GM18868 (cell line): ENCODE measurements around the gene SUPT20HL1.
"Not testable (repeated sequence)": the region's sequence is repeated elsewhere in the genome, so short reads cannot be mapped to it uniquely, and the experiment has no call there.

Experiments
- ATAC-seq: cut with Tn5 transposase; IDR thresholded peaks from one replicate; pipeline ENCODE4 v1.9.1; 2021; ENCODE audit warnings: mild to moderate bottlenecking, moderate library complexity; ENCODE audit not compliant: unreplicated experiment

The SUPT20HL1 gene

GRCh38 chrX:24360272-24360671 is at the start of gene SUPT20HL1:
Gene SUPT20HL1, plus strand, starts transcription at chrX:24360639. Its CDS starts 2,122 bp downstream, at chrX:24362761.
- ATAC-seq = no peak

GRCh38 chrX:24310916-24311315 is 49.5 kb upstream of the SUPT20HL1 start:
- not testable (repeated sequence) for ATAC-seq

- ATAC-seq = not testable (repeated sequence)
Measured at GRCh38 chrX:24311507-24312248, 48.8 kb upstream of the SUPT20HL1 start.

- not testable (repeated sequence) for ATAC-seq
Measured at GRCh38 chrX:24312249-24312607, 48.2 kb upstream of the SUPT20HL1 start.

DNA sequence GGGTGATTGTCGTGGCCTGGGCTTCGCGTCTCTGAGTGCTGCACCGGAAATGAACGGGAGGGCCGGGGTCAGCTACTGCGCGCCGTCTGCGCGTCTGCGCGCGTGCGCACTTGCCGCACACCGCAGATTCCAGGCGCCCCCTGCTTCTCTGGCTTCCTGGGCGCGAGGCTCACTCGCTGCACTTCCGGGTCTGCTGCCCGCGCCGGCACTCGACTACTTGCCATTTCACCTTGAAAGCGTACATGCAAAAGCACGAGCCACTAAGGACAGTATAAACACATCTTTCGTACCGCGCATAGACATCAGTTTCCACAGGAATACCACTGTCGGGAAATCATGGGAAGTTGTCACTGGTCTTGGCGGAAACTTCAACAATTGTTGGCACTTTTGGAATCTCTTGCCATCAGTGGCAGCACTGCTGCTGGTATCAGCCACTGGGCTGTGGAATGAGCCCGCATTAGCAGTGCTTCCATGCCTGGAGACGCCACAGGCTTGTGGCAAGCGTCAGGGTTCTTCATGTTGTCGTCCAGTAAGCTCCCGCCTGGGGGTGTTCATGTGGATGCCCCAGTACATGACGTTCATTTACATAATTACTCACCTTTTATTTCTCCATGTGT is 46.3 kb upstream of the SUPT20HL1 start, which contains the start of gene SUPT20HL2:
SUPT20HL2 (minus strand) TSS at position 51 of the 617 bp plus-strand sequence. CDS start 754 bp downstream, outside the sequence.
- ATAC-seq = no peak

DNA sequence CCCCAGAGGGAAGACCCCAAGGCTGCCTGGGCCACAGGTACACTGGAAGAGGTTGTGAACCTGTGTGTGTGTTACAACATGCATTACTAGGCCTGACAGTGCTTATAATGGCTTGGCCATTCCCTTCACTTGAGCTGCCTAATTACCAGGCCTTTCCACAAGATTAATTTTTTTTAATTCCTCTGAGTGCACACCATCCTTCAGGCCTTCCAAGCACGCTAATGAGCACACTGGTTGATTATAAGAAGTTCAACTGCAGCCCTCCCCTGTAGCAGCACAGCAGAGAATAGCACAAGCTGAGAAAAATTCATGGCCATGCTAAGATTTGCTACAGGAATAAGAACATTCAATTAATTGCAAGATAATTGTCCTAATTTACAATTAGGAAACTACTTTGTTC is 44.3 kb upstream of the SUPT20HL1 start:
- no peak for ATAC-seq

DNA sequence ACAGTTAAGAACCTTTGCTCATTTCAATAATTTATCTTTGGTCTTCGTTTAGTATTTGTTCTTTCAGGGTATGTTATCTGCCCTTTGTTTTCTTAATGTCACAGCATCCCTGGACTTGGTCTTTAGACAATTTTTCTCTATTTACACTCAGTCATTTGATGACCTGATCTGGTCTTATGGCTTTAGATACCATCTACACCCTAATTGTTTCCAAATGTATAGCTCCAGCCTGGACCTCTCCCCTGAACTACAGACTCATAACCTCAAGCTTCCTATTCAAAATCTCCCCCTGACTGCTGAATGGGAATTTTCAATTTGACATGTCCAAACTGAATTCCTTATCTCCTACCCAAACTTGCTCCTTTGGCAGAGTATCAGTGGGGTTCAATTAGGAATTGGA is 42.9 kb upstream of the SUPT20HL1 start:
- ATAC-seq = no peak

GRCh38 chrX:24321741-24322395 is 38.6 kb upstream of the SUPT20HL1 start:
- ATAC-seq = no peak

DNA sequence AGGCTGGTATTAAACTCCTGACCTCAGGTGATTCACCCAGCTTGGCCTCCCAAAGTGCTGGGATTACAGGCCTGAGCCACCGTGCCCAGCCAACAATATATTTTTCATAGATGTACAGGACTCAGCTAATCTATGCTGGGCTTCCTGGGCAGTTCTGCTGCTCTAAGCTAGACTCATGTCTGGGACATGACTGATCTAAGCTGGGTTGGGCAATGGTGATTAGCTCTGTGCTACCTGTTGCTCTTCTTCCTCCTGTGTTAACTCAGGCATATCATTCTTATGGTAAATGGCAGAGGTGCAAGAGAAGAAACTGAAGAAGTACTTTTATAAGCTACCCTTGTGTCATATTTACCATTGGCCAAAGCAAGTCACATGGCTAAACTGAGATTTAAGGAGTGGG is 35.2 kb upstream of the SUPT20HL1 start:
- no peak for ATAC-seq

GRCh38 chrX:24332878-24333277 is 27.6 kb upstream of the SUPT20HL1 start:
- no peak for ATAC-seq

- no peak for ATAC-seq
Measured at GRCh38 chrX:24333371-24333770, 27.1 kb upstream of the SUPT20HL1 start.

GRCh38 chrX:24334461-24334860 is 26.0 kb upstream of the SUPT20HL1 start:
- ATAC-seq = no peak

DNA sequence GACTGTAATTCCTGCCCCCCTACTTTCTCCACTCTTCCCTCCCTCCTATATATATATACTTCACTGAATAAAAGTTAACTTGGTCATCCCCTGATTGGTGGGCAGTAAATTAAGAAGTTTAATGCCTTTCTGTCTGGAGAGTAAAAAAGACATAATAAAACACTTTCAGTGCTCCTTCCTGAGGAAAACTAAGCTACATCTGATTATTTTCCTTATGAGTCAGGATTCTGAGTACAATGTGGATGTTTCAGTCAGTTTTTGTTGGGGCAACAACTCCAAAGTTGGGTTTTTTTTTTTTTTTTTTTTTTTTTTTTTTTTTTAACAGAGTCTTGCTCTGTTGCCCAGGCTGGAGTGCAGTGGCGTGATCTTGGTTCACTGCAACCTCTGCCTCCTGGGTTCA is 24.6 kb upstream of the SUPT20HL1 start:
- ATAC-seq = no peak

DNA sequence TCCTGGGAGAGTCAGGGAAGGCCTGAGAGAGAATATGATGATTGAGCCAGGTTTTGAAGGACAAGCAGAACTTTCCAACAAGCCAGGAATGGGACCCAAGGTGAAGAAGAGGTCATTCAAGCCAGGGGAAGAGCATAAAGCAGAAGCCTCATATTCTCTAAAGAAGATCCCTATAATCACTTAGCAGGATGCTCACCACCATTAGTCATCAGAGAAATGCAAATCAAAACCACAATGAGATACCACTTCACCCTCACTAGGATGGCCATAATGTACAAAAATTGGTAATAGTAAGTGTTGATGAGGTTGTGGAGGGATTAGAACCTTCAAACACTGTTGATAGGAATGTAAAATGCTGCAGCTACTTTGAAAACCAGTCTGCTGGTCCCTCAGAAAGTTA is 20.5 kb upstream of the SUPT20HL1 start:
- no peak for ATAC-seq

- no peak for ATAC-seq
Measured at GRCh38 chrX:24340501-24340900, 19.9 kb upstream of the SUPT20HL1 start.

GRCh38 chrX:24341795-24342194 is 18.6 kb upstream of the SUPT20HL1 start:
- ATAC-seq = no peak

- ATAC-seq = no peak
Measured at GRCh38 chrX:24343719-24344118, 16.7 kb upstream of the SUPT20HL1 start.

DNA sequence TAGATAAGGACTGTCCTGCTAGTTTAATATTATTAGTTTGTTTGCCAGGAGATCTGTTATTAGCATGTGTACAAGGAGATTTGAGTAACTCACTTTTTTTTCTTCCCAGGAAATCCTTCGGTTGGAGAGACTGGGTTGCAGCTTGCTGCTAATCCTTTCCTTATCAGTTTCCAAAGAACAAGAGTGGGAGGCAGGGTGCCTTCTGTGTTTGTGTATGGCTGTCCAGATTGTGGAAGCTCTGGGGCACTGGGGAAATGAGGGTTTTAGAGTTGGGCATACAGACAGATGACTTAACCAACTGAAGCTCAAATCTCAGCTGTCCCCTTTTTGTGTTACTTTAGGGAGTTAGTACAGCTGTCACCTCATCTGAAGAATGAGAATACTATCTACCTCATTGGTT is 12.6 kb upstream of the SUPT20HL1 start:
- no peak for ATAC-seq

DNA sequence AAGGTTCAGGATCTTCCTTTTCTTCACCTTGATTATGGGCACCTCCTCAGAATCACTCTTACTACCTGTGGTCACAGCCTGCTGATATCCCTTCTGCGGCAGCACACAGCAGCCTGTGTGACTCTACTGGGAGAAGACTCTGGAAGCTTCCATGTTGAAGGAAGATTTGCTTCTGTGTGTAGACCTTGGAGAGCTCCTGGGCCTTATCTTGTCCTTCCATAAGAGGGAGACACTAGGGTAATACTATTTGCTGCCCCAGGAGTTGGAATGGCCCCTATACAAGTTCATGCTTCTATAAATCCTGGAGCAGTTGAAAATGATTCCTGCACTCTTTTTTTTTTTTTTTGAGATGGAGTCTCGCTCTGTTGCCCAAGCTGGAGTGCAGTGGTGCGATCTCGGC is 10.2 kb upstream of the SUPT20HL1 start:
- ATAC-seq = no peak

DNA sequence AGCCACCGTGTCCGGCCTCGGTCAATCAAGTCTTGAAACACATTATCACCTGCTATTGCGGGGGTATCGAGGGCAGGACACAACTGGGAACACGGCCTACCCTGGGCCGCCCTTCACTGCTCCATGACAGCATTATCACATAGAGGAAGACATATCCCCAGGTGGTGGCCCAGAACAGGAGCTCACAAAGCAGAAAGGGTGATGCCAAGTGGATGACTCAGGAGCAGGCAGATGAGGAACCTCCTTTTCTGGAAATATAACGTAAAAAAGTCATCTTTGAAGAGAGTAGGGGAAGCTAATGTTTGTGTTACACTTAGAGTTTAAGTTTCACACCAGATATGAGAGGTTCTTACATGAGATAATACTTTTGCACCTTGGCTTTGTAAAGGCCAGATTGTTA is 5.3 kb upstream of the SUPT20HL1 start:
- no peak for ATAC-seq

- no peak for ATAC-seq
Measured at GRCh38 chrX:24357106-24357505, 3.3 kb upstream of the SUPT20HL1 start.
